K562 (cell line): ENCODE data around the gene IL12RB2. TPM values are rescaled to one million over a fixed set of nuclear protein-coding genes. Genes with fewer than 3 reads are reported as not detected.

Experiments
- ATAC-seq: fragments of 200-7000 bp; cut with Tn5 transposase; 3 replicates; pipeline ENCODE4 v1.9.1; 2020; ENCODE audit warnings: moderate library complexity
- BruUV-seq: library from RNA; stranded (reverse); fragments of 400-500 nt; replicated peaks from 2 replicates; lab custom pipeline; 2021; lab: Mats Ljungman, UMichigan
- CTCF ChIA-PET: fragments of 300-600 bp; formaldehyde crosslinking; extraction: SDS; loops from one replicate; lab custom pipeline; 2021; ENCODE audit warnings: low intra/inter-chr PET ratio; lab: Yijun Ruan, JAX
- POLR2A ChIA-PET: fragments of 300-600, 350-650 bp; sonication (Branson Sonifier 250); formaldehyde crosslinking; extraction: SDS; loops from one replicate; lab custom pipeline; 2021; ENCODE audit warnings: antibody characterized with exemption, inconsistent platforms; lab: Yijun Ruan, JAX
- DNase-seq, 4 experiments: peaks; one replicate each; pipeline versions ENCODE4 v3.0.0 to v3.0.0-alpha.2; 2011 to 2018; ENCODE audit warnings: low spot score in 3 of 4, mixed read lengths in 3 of 4; ENCODE audit errors: extremely low read depth in 1 of 4
- FAIRE-seq: peaks from 2 replicates; lab custom pipeline; 2011; peaks lifted over from hg19 to GRCh38; lab: Jason Lieb, UNC
- H2AFZ ChIP-seq: 2 replicates; pipeline ENCODE4 v1.6.0; 2011; ENCODE audit warnings: low read depth, low read length, control low read depth, inconsistent platforms
- H3K27ac ChIP-seq: fragments of 200-600 bp; 3 replicates; pipeline ENCODE4 v1.8.0; 2011; ENCODE audit warnings: low read depth, mild to moderate bottlenecking, control low read depth, inconsistent platforms, low read length, moderate library complexity, mixed read lengths; ENCODE audit errors: extremely low read depth
- H3K27me3 ChIP-seq, 2 experiments: fragments of 300-600 bp in 1 of 2; 2 replicates in 1 of 2; 3 replicates in 1 of 2; pipeline versions ENCODE4 v1.6.0 to v1.8.0; 2011; ENCODE audit warnings: inconsistent platforms in 2 of 2, low read length in 2 of 2, mild to moderate bottlenecking in 1 of 2, mixed read lengths in 1 of 2, moderate library complexity in 1 of 2; ENCODE audit not compliant: control insufficient read depth in 2 of 2, insufficient read depth in 2 of 2
- H3K36me3 ChIP-seq: fragments of 300-600 bp; 3 replicates; pipeline ENCODE4 v1.8.0; 2011; ENCODE audit warnings: mild to moderate bottlenecking, low read length, inconsistent platforms; ENCODE audit not compliant: control insufficient read depth, insufficient read depth
- H3K4me1 ChIP-seq, 2 experiments: fragments of 200-600 bp in 1 of 2; replicated peaks in 1 of 2; 2 replicates in 1 of 2; 3 replicates in 1 of 2; pipeline versions ENCODE4 v1.5.1 to v1.8.0; 2011; ENCODE audit warnings: inconsistent platforms in 2 of 2, low read length in 2 of 2, mild to moderate bottlenecking in 1 of 2, mixed read lengths in 1 of 2, moderate library complexity in 1 of 2; ENCODE audit not compliant: control insufficient read depth in 2 of 2, insufficient read depth in 2 of 2
- H3K4me2 ChIP-seq: 2 replicates; pipeline ENCODE4 v1.6.1; 2011; ENCODE audit warnings: low read length, control low read depth, inconsistent platforms, mixed read lengths; ENCODE audit not compliant: insufficient read depth
- H3K4me3 ChIP-seq: fragments of 200-600 bp; sonication (generic), shearing (Covaris generic); 2 replicates; pipeline ENCODE4 v1.5.1; 2016; ENCODE audit warnings: control low read depth, inconsistent platforms
- H3K79me2 ChIP-seq: fragments of 200-600 bp; 3 replicates; pipeline ENCODE4 v1.8.0; 2011; ENCODE audit warnings: low read length, inconsistent platforms; ENCODE audit not compliant: control insufficient read depth, insufficient read depth
- H3K9ac ChIP-seq, 2 experiments: 2 replicates each; pipeline versions ENCODE4 v1.6.0 to v1.6.1; 2011; ENCODE audit warnings: low read depth in 2 of 2, low read length in 2 of 2, control low read depth in 1 of 2, inconsistent platforms in 1 of 2, mild to moderate bottlenecking in 1 of 2, mixed read lengths in 1 of 2; ENCODE audit not compliant: insufficient read depth in 1 of 2
- H3K9me1 ChIP-seq: one replicate; pipeline ENCODE4 v1.6.0; 2011; ENCODE audit warnings: inconsistent platforms, mild to moderate bottlenecking, low read length, moderate library complexity; ENCODE audit not compliant: control insufficient read depth, insufficient read depth
- H3K9me3 ChIP-seq: replicated peaks from 2 replicates; pipeline ENCODE4 v1.5.1; 2011; ENCODE audit warnings: low read depth, low read length, inconsistent platforms; ENCODE audit not compliant: control insufficient read depth, insufficient read depth
- H4K20me1 ChIP-seq: replicated peaks from 2 replicates; pipeline ENCODE4 v1.6.1; 2011; ENCODE audit warnings: low read length, inconsistent platforms, mixed read lengths; ENCODE audit not compliant: control insufficient read depth, insufficient read depth
- BMI1 ChIP-seq: fragments of 150-350 bp; IDR thresholded peaks from 2 replicates; pipeline ENCODE4 v1.6.1; 2014; ENCODE audit warnings: low read length
- CBFB ChIP-seq: sonication (generic); formaldehyde crosslinking; IDR thresholded peaks from 2 replicates; pipeline ENCODE4 v1.4.0; 2020; ENCODE audit warnings: mild to moderate bottlenecking, missing genetic modification reagents
- CBX5 ChIP-seq: IDR thresholded peaks from 2 replicates; pipeline ENCODE4 v1.6.1; 2014; ENCODE audit warnings: low read depth, borderline replicate concordance
- ERF ChIP-seq: fragments of 450-650 bp; formaldehyde crosslinking; IDR thresholded peaks from 2 replicates; pipeline ENCODE4 v1.4.0; 2020; ENCODE audit warnings: mild to moderate bottlenecking, mixed read lengths
- IRF2 ChIP-seq: sonication (generic); formaldehyde crosslinking; IDR thresholded peaks from 2 replicates; pipeline ENCODE4 v1.8.1; 2022; ENCODE audit warnings: mild to moderate bottlenecking, missing genetic modification reagents
- KLF16 ChIP-seq: IDR thresholded peaks from 2 replicates; pipeline ENCODE4 v1.6.1; 2016; ENCODE audit warnings: antibody characterized with exemption
- MAFG ChIP-seq: fragments of 450-650 bp; conservative IDR thresholded peaks from 2 replicates; pipeline ENCODE4 v1.6.1; 2016; ENCODE audit warnings: missing genetic modification characterization, missing compliant biosample characterization
- SIN3A ChIP-seq, 2 experiments: fragments of 150-350 bp in 1 of 2; IDR thresholded peaks; 2 replicates each; pipeline ENCODE4 v1.6.1; 2011 to 2016; ENCODE audit warnings: borderline replicate concordance in 2 of 2, low read depth in 2 of 2, low read length in 2 of 2, mild to moderate bottlenecking in 2 of 2, moderate library complexity in 2 of 2; ENCODE audit not compliant: control insufficient read depth in 1 of 2
- TAF1 ChIP-seq: IDR thresholded peaks from 2 replicates; pipeline ENCODE4 v1.6.1; 2011; ENCODE audit warnings: mild to moderate bottlenecking, low read length, moderate library complexity; ENCODE audit not compliant: insufficient read depth, control insufficient read depth, severe bottlenecking; ENCODE audit errors: extremely low read depth
- YBX1 ChIP-seq: fragments of 450-650 bp; IDR thresholded peaks from 2 replicates; pipeline ENCODE4 v1.7.1; 2016; ENCODE audit warnings: mild to moderate bottlenecking
- ZBTB8A ChIP-seq: fragments of 450-650 bp; IDR thresholded peaks from 2 replicates; pipeline ENCODE4 v1.6.1; 2018; ENCODE audit warnings: mild to moderate bottlenecking, moderate library complexity; ENCODE audit not compliant: partially characterized antibody
- ZKSCAN8 ChIP-seq: fragments of 200-800 bp; sonication (Bioruptor generic); IDR thresholded peaks from 2 replicates; pipeline ENCODE4 v1.6.1; 2016; ENCODE audit warnings: missing genetic modification characterization, missing compliant biosample characterization
- ZNF143 ChIP-seq: sonication (generic); formaldehyde crosslinking; IDR thresholded peaks from 2 replicates; pipeline ENCODE4 v1.9.0; 2022; ENCODE audit warnings: mild to moderate bottlenecking, missing genetic modification reagents
- ZNF217 ChIP-seq: sonication (generic); formaldehyde crosslinking; IDR thresholded peaks from 2 replicates; pipeline ENCODE4 v1.8.0; 2022; ENCODE audit warnings: mild to moderate bottlenecking, missing genetic modification reagents
- ZNF511 ChIP-seq: sonication (generic); formaldehyde crosslinking; IDR thresholded peaks from 2 replicates; pipeline ENCODE4 v1.8.0; 2022; ENCODE audit warnings: mild to moderate bottlenecking, missing genetic modification reagents
- ZNF668 ChIP-seq: fragments of 250-450 bp; sonication (Bioruptor Pico); IDR thresholded peaks from 2 replicates; pipeline ENCODE4 v1.8.0; 2022; ENCODE audit warnings: mild to moderate bottlenecking, inconsistent platforms
- WGBS: fragments of 100-300 bp; shearing (Covaris generic); methylation state at CpG from one replicate; pipeline ENCODE4 v1.1.6; 2016; ENCODE audit warnings: low coverage, mixed read lengths; ENCODE audit not compliant: insufficient coverage; ENCODE audit errors: missing lambda C conversion rate; 5-methylcytosine and 5-hydroxymethylcytosine counted together
- in situ Hi-C: fragments of 300-500 bp; cut with MboI; formaldehyde crosslinking; loops from 4 replicates; pipeline ENCODE4 v1.15.0; 2018; ENCODE audit warnings: inconsistent platforms, mixed read lengths
- intact Hi-C: fragments of 100-400 bp; cut with micrococcal nuclease; formaldehyde crosslinking; loops from 2 replicates; pipeline ENCODE4 v1.14.2; 2022
- polyA plus RNA-seq, 8 experiments: library from polyadenylated mRNA; depleted of rRNA in 4 of 8; stranded (reverse) in 5 of 8; unstranded in 3 of 8; fragments of >200 nt; fragmentation: Nextera tagmentation in 2 of 8; fragmentation: Illumina TruSeq in 1 of 8; extraction: Ambion mirVana in 2 of 8; extraction: Trizol in 1 of 8; gene quantifications; 2 replicates each; pipeline versions ENCODE4 v1.2.1 to v1.2.3, GENCODE V29; 2011 to 2014; ENCODE audit warnings: inconsistent platforms in 1 of 8, missing spikeins in 1 of 8
- total RNA-seq, 7 experiments: library from RNA; depleted of rRNA in 6 of 7; stranded (reverse); fragments of >200 nt in 6 of 7; fragmentation: Illumina TruSeq in 2 of 7; extraction: Trizol in 2 of 7; gene quantifications; 2 replicates each; pipeline versions ENCODE4 v1.2.1 to v1.2.3, GENCODE V29; 2011 to 2021; ENCODE audit warnings: low replicate concordance in 1 of 7
- TF ChIP-seq, protein P1 (sequence below): fragments of 450-650 bp; IDR thresholded peaks from 2 replicates; pipeline ENCODE4 v1.6.1; 2016; ENCODE audit warnings: missing biosample characterization, missing genetic modification characterization
- TF ChIP-seq, protein P2 (sequence below): fragments of 250-450 bp; sonication (Bioruptor Pico); IDR thresholded peaks from 2 replicates; pipeline ENCODE4 v1.8.0; 2021; ENCODE audit warnings: moderate library complexity, mild to moderate bottlenecking, inconsistent platforms
- TF ChIP-seq, protein P3 (sequence below): IDR thresholded peaks from 2 replicates; pipeline ENCODE4 v1.6.1; 2011; ENCODE audit not compliant: insufficient read length; ENCODE audit errors: extremely low read depth

IL12RB2 gene
- total and polyA plus RNA-seq, 9 of the 15 experiments (the other 6 are each of a cell fraction or from before 2014, with no cell fraction given), result 0.39 to 3.3 (median 1.9) TPM

GRCh38 chr1:67431156-67431765 is 123.6 kb downstream of the IL12RB2 start:
- Histone ChIP-seq H3K79me2 (peaks cover 63% of the 10 kb centered on the region), H2AFZ (peak overlapping the region; percentile 94), H3K4me1 (peaks cover 14 to 19% of the 10 kb centered on the region in 2 experiments; a peak in 4 of 5 replicates), H3K4me3 (peak overlapping the region; percentile 96), H3K9me3 (no peaks in the 10 kb centered on the region; the same call in 1 of the 2 replicates), H3K36me3 (peaks cover 35% of the 10 kb centered on the region), H4K20me1 (peaks cover 35% of the 10 kb centered on the region), H3K9me1 (no peaks in the 10 kb centered on the region), H3K4me2 (peak overlapping the region; percentile 95), H3K27ac (peak overlapping the region; percentile 98), H3K27me3 (no peaks in the 10 kb centered on the region), H3K9ac (peak overlapping the region; percentile 97)
- in situ Hi-C loops, result no loop called here
- CTCF ChIA-PET, result interaction anchor here (0.9 kb wide), 1 partner anchor 84 kb away, joined by 3 read pairs; no protein-coding TSS in a partner anchor
- POLR2A ChIA-PET, result interaction anchor here (0.8 to 3.9 kb wide), 12 partner anchors 10 to 75 kb away, joined by 3 to 35 read pairs (median 4); no protein-coding TSS in a partner anchor
- intact Hi-C loops, result loop anchor here (2.0 to 10.0 kb wide), 4 partner anchors 48 to 504 kb away; partner anchors contain the start of gene GADD45A
- ATAC-seq (no peak), FAIRE-seq (no peak), DNase-seq (no peak)
- 2% methylated on average over 12 of the region's 12 CpGs for WGBS
- no TSS peak for BruUV-seq
- TF ChIP-seq BMI1, result no peak
- no peak for TF ChIP-seq YBX1
- TF ChIP-seq ZNF511 (CRISPR knock-in tag), result 0 out of 2 replicates have a peak, but pooled peaks have one; percentile 3
- TF ChIP-seq ZNF668 (CRISPR knock-in tag), result no peak
- TF ChIP-seq, protein P1, sequence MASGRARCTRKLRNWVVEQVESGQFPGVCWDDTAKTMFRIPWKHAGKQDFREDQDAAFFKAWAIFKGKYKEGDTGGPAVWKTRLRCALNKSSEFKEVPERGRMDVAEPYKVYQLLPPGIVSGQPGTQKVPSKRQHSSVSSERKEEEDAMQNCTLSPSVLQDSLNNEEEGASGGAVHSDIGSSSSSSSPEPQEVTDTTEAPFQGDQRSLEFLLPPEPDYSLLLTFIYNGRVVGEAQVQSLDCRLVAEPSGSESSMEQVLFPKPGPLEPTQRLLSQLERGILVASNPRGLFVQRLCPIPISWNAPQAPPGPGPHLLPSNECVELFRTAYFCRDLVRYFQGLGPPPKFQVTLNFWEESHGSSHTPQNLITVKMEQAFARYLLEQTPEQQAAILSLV (tag), result no peak
- no peak for TF ChIP-seq ZNF217 (CRISPR knock-in tag)
- no peak for TF ChIP-seq ERF (CRISPR knock-in tag)
- TF ChIP-seq ZBTB8A, result no peak
- no peak for TF ChIP-seq CBX5
- TF ChIP-seq IRF2, result no peak
- TF ChIP-seq, protein P2, sequence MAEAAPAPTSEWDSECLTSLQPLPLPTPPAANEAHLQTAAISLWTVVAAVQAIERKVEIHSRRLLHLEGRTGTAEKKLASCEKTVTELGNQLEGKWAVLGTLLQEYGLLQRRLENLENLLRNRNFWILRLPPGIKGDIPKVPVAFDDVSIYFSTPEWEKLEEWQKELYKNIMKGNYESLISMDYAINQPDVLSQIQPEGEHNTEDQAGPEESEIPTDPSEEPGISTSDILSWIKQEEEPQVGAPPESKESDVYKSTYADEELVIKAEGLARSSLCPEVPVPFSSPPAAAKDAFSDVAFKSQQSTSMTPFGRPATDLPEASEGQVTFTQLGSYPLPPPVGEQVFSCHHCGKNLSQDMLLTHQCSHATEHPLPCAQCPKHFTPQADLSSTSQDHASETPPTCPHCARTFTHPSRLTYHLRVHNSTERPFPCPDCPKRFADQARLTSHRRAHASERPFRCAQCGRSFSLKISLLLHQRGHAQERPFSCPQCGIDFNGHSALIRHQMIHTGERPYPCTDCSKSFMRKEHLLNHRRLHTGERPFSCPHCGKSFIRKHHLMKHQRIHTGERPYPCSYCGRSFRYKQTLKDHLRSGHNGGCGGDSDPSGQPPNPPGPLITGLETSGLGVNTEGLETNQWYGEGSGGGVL, result no peak
- TF ChIP-seq ZNF143 (CRISPR knock-in tag), result no peak
- no peak for TF ChIP-seq TAF1
- TF ChIP-seq CBFB (CRISPR knock-in tag), result no peak
- TF ChIP-seq, protein P3, sequence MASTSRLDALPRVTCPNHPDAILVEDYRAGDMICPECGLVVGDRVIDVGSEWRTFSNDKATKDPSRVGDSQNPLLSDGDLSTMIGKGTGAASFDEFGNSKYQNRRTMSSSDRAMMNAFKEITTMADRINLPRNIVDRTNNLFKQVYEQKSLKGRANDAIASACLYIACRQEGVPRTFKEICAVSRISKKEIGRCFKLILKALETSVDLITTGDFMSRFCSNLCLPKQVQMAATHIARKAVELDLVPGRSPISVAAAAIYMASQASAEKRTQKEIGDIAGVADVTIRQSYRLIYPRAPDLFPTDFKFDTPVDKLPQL, result no peak
- TF ChIP-seq SIN3A (IDR thresholded peaks at IDR 0.05; ENCODE audit: borderline replicate concordance in 2 of 2, control insufficient read depth in 1 of 2, low read depth in 2 of 2, low read length in 2 of 2), result no peak
- no peak for TF ChIP-seq KLF16
- no peak for TF ChIP-seq ZKSCAN8 (CRISPR knock-in tag)
- no peak for TF ChIP-seq MAFG (tag)
